Measurements from ENCODE around the gene EFNA2. TPM values are rescaled to one million over a fixed set of nuclear protein-coding genes. Genes with fewer than 3 reads are reported as not detected.

Gene EFNA2
- total and polyA plus RNA-seq, 9 donors, result 0.11 TPM; not detected in 8

DNA sequence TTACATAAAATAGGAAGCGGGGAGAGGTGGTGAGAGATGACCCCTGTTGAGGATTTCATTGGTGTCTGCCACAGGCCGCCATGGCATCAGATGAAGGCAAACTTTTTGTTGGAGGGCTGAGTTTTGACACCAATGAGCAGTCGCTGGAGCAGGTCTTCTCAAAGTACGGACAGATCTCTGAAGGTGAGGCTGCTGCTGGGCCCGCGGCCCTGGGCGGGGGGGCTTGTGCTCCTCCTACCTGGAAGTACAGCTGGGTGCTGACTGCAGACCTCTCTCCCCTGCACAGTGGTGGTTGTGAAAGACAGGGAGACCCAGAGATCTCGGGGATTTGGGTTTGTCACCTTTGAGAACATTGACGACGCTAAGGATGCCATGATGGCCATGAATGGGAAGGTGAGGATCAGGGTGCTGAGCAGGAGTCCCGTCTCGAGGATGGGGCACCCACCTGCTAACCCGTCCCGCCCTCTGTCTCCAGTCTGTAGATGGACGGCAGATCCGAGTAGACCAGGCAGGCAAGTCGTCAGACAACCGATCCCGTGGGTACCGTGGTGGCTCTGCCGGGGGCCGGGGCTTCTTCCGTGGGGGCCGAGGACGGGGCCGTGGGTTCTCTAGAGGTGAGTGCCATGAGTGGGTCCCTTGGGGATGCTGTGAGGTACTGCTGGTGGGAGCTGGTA lies 14.7 kb upstream of the EFNA2 start:
- Histone ChIP-seq H3K27me3 (no peaks in the 10 kb centered on the region), H3K4me1 (ENCODE audit: insufficient read depth) (peaks cover 37% of the 10 kb centered on the region), H3K9me3 (no peaks in the 10 kb centered on the region), H3K36me3 (no peaks in the 10 kb centered on the region), H3K4me3 (peak overlapping the region; percentile 74), H3K27ac (peak overlapping the region; percentile 18 to 92)
- intact Hi-C loops (cut with DNase I), result loop anchor here in 1 of 4 donors (10.0 kb wide), 1 partner anchor 114 kb away; the partner anchor contains the start of gene NDUFS7
- 36 to 56% (median 41%) methylated on average over 23 to 26 of the region's 26 CpGs for WGBS, 3 donors
- TF ChIP-seq EP300 (IDR thresholded peaks at IDR 0.05) (no peak), POLR2A (IDR thresholded peaks at IDR 0.05) (no peak)
- peak in 4 of 5 donors; percentile 46 to 57 (median 53) for DNase-seq

GRCh38 chr19:1271528-1272422 lies 13.9 kb upstream of the EFNA2 start:
- Histone ChIP-seq H3K4me3 (peak overlapping the region; percentile 74), H3K27ac (no peak overlapping the region), H3K9me3 (no peaks in the 10 kb centered on the region), H3K4me1 (ENCODE audit: insufficient read depth) (peaks cover 40% of the 10 kb centered on the region), H3K36me3 (no peaks in the 10 kb centered on the region), H3K27me3 (no peaks in the 10 kb centered on the region)
- no peak for TF ChIP-seq POLR2A (IDR thresholded peaks at IDR 0.05)
- no peak for TF ChIP-seq CTCF (IDR thresholded peaks at IDR 0.05)
- TF ChIP-seq EP300 (IDR thresholded peaks at IDR 0.05), result no peak
- intact Hi-C loops (cut with DNase I), result loop anchor here in 1 of 4 donors (10.0 kb wide), 1 partner anchor 113 kb away; the partner anchor contains the start of gene NDUFS7
- DNase-seq, result peak in 4 of 5 donors; percentile 49 to 52 (median 50)
- 69 to 77% (median 77%) methylated on average over 33 to 37 of the region's 37 CpGs for WGBS, 3 donors

- H3K36me3 ChIP-seq, result no peaks in the 10 kb centered on the region
- TF ChIP-seq CTCF (IDR thresholded peaks at IDR 0.05) (no peak), EP300 (IDR thresholded peaks at IDR 0.05) (no peak), POLR2A (IDR thresholded peaks at IDR 0.05) (no peak)
- no peaks in the 10 kb centered on the region for H3K27me3 ChIP-seq
- H3K27ac ChIP-seq, result no peak overlapping the region
- DNase-seq, result no peak
- no peaks in the 10 kb centered on the region for H3K9me3 ChIP-seq
- no peak overlapping the region for H3K4me3 ChIP-seq
- 55 to 74% (median 63%) methylated on average over 33 of the region's 33 CpGs for WGBS, 3 donors
- intact Hi-C loops (cut with DNase I), result loop anchor here in 1 of 4 donors (10.0 kb wide), 1 partner anchor 112 kb away; the partner anchor contains the start of gene NDUFS7
- peaks cover 33% of the 10 kb centered on the region for H3K4me1 ChIP-seq (ENCODE audit: insufficient read depth)
Observed at GRCh38 chr19:1272423-1273262, 13.0 kb upstream of the EFNA2 start.

DNA sequence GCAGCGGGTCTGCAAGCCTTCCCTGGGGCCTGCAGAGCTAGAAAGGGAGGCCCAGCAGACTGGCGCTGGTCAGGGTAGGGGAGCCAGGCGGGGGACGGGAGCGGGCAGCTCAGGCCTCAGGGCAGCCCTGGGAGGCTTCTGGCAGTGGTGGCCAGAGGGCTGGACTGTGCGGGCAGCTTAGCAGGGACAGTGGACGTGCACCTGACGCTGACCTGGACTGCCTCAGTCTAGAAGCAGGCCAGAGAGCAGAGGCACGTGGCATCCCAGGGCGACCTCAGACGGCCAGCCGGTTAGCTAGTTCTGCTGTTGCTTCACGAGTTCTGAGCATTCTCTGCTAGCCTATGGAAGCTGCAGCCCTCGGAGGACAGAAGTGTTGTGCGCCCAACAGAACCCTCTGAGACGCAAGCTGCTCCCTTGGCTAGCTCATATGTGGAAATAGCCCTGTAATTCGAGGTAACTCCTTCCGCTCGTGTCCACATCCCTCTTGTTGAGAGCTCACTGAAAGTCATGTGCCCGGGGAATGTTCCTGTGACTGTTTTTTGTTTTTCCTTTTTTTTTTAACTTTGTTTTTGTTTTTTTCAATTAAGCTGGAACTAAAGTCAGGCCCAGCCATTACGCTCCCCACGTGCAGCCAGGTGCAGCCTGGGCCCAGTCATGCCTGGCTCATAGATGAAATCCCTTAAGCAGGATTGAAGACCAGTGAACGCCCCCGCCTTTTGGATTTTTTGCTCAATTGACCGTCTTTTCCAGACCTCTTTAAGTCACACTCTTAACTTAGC lies 12.2 kb upstream of the EFNA2 start:
- no peaks in the 10 kb centered on the region for H3K36me3 ChIP-seq
- H3K4me3 ChIP-seq, result no peak overlapping the region
- TF ChIP-seq POLR2A (IDR thresholded peaks at IDR 0.05) (no peak), EP300 (IDR thresholded peaks at IDR 0.05) (no peak)
- DNase-seq, result peak in 1 of 5 donors; percentile 49
- H3K9me3 ChIP-seq, result no peaks in the 10 kb centered on the region
- WGBS, 3 donors, result 59 to 71% (median 64%) methylated on average over 20 to 25 of the region's 25 CpGs
- H3K4me1 ChIP-seq (ENCODE audit: insufficient read depth), result peaks cover 31% of the 10 kb centered on the region
- H3K27ac ChIP-seq, result no peak overlapping the region
- intact Hi-C loops (cut with DNase I), result loop anchor here in 1 of 4 donors (10.0 kb wide), 1 partner anchor 111 kb away; the partner anchor contains the start of gene NDUFS7
- H3K27me3 ChIP-seq, result no peaks in the 10 kb centered on the region
